ENCODE results near the gene IL2RA. TPM values are rescaled to one million over a fixed set of nuclear protein-coding genes. Genes with fewer than 3 reads are reported as not detected.

IL2RA gene
- total and polyA plus RNA-seq, 10 of the 15 experiments (the other 5 are each of a cell fraction or from before 2014, with no cell fraction given) = 2.2 to 6.0 (median 4.9) TPM

DNA sequence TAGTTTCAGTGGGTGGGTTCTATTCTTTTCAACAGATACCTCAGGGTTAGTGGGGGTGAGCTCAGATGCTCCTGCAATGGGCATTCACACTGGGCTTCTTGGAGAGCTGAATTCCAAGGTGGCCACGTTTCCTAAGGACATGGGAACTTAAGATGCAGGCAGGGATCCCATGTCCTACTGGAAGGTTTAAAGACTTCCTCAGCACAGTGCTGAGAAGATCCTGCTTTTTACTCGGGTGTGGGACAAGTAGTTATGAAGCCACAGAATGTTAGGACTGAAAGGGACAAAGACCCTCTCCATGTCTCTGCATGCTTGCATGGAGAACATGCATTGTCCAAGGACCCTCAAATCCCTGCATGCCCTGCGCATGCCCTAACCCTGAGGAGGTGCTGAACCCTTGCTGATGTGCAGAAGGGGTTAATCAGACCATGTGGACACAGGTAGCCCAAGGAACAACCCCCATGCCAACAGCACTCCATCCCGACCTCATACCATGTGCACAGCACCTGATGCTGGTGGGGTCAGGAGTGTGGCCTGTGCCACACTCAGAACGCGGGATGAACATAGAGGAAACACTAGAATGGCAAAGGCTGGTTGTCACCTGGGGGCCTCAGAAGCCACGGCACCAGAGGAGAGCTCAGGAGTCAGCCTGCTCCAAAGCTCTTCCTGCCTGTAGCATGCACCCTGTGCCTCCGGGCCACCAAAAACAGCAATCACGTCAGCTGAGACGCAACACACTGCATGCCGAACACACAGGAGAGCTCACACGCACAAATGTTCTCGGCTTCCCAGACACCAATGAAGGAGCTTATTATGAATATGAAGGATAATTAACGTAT is 15.2 kb downstream of the IL2RA start (continued):
- no peak for TF ChIP-seq GABPA (IDR thresholded peaks at IDR 0.05; ENCODE audit: low read depth)
- no peak for TF ChIP-seq TAF1 (IDR thresholded peaks at IDR 0.05; ENCODE audit: borderline replicate concordance, low read depth, low read length)
- TF ChIP-seq SP1 (IDR thresholded peaks at IDR 0.05; ENCODE audit: low read depth, low read length) = no peak
- TF ChIP-seq POLR2AphosphoS5 (IDR thresholded peaks at IDR 0.05; ENCODE audit: low read length) = no peak
- TF ChIP-seq ZBED1 (IDR thresholded peaks at IDR 0.05; ENCODE audit: borderline replicate concordance) = no peak
- TF ChIP-seq, protein P1, sequence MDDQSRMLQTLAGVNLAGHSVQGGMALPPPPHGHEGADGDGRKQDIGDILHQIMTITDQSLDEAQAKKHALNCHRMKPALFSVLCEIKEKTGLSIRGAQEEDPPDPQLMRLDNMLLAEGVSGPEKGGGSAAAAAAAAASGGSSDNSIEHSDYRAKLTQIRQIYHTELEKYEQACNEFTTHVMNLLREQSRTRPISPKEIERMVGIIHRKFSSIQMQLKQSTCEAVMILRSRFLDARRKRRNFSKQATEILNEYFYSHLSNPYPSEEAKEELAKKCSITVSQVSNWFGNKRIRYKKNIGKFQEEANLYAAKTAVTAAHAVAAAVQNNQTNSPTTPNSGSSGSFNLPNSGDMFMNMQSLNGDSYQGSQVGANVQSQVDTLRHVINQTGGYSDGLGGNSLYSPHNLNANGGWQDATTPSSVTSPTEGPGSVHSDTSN (IDR thresholded peaks at IDR 0.05; ENCODE audit: insufficient replicate concordance, low read depth, low read length) = no peak
- no peak for TF ChIP-seq HDGF (IDR thresholded peaks at IDR 0.05)
- no peak for TF ChIP-seq TCF12 (IDR thresholded peaks at IDR 0.05; ENCODE audit: low read depth, low read length)
- TF ChIP-seq TBL1XR1 (IDR thresholded peaks at IDR 0.05; ENCODE audit: low read depth, low read length) = no peak
- TF ChIP-seq BMI1 (IDR thresholded peaks at IDR 0.05; ENCODE audit: borderline replicate concordance) = no peak
